HG03565 (cell line): Measurements from ENCODE around the gene PLCXD3.
A peak's percentile ranks its signal among the peaks of the same experiment; 100 is the strongest.

Source experiments
- ATAC-seq: cut with Tn5 transposase; IDR thresholded peaks from one replicate; pipeline ENCODE4 v1.9.1; 2021; ENCODE audit warnings: mild to moderate bottlenecking, moderate library complexity; ENCODE audit not compliant: unreplicated experiment

The PLCXD3 gene

DNA sequence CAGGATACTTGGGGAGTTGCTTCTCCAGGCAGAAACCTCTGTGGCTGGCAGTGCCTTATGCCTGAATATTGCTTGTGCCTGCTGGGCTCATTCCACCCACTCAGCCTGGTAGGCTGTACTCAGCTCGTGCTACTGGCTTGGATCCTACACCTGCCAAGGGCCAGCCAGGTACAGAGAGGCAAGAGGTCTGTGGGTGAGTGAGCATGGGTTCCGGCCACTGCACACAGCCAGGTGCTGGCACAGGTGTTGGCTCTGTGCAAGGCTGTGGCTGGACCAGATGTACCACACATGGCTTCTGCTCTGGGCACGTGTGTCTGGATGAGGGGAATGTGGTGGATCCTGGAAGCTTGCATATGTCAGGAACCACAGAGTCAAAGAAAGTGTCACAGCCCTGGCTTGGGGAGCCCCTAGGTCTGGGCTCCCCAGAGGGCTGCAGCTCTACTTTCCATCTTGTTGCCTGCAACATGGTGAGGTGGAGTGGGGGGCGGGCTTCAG is 220.4 kb downstream of the PLCXD3 start:
- no peak for ATAC-seq

DNA sequence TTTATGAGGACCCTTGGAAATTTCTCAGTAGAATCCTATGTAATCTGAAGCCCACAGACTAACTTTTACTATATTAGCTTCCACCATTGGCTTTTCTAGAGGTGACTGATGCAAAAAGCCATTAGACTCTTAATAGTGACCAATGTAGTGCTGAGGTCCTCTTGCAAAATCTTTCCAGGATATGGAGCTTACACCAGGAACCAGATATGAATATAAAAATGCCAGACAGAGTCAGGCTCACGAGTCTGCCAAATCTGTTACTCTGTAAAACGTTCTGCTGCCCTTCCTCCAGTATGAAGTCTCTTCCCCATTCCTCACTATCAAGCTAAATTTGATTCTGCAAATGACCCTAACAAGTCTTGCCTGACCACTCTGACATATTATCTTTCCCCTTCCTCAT is 223.7 kb downstream of the PLCXD3 start:
- ATAC-seq: no peak

DNA sequence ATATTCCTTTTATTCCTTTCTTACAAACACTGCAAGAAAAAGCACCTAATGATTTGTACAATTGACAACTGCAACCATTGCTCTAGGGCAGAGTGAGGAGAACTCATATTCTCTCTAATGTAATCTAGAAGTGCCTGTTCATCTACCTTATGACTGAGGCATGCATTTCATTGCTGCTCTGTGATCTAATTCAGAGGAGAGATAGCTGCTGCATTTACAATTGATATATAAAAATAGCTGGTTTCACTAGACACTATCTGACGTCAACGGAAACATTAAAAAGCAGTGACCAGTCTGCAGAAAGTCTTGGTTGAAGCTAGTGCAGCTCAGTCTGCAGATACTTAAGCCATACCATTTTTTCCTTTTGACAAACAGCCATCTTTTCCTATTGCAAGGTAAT is 224.2 kb downstream of the PLCXD3 start:
- ATAC-seq: no peak

DNA sequence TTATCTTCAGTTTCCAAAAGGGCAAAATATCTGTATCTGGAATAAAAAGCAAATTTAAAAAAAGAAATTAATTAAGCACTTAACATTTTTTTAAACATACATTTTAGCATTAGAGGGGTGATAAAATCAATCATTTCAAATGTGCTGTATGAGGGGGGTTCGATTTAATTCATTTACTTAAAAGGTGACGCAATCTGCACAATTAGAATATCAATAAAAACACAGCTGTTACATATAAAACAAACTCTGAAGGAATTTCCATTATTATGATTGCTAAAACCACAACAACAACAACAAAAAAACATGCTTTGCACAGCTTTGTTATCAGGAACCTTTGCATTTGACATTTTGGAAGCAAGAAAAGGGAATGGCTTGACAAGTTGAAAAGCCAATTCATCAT is 225.5 kb downstream of the PLCXD3 start:
- no peak for ATAC-seq

DNA sequence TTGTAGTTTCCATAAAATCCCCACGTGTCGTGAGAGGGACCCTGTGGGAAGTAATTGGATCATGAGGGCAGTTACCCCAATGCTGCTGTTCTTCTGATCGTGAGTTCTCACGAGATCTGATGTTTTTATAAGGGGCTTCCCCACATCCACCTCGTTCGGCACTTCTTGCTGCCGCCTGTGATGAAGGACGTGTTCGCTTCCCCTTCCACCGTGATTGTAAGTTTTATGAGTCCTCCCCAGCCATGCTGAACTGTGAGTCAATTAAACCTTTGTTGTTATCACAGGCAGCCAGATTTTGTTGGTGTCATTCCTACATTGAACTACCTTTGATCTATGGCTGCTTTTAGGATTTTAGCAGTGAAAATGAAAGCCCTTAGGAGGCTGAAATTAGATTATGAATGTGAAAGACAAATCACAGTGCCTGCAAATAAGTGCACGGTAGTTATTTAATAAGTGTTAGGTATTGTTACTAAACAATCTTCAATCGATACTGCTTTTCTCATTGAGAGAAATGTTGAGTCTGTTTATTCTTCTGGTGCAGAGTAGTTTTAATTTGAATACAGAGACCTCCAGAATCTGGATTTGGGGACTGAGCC is 229.1 kb downstream of the PLCXD3 start:
- ATAC-seq: no peak

DNA sequence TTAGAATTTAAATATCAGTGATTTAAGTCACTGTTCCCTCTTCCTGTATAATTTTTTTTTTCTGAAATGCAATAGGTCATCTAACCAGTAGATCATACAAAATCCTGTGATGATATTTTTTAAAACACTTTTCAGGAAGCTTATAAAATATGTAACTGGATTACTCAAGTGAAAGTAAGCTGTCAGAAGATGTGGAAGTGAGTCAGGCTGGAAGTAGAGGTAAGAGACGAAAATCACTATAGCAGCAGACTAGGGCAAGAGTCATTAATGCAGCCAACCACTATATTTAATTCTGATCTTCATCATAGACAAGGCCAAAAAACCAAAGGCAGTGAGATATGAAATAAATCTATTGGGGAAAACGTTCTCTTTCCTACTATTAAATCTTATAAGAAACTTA is 231.4 kb downstream of the PLCXD3 start:
- no peak for ATAC-seq

DNA sequence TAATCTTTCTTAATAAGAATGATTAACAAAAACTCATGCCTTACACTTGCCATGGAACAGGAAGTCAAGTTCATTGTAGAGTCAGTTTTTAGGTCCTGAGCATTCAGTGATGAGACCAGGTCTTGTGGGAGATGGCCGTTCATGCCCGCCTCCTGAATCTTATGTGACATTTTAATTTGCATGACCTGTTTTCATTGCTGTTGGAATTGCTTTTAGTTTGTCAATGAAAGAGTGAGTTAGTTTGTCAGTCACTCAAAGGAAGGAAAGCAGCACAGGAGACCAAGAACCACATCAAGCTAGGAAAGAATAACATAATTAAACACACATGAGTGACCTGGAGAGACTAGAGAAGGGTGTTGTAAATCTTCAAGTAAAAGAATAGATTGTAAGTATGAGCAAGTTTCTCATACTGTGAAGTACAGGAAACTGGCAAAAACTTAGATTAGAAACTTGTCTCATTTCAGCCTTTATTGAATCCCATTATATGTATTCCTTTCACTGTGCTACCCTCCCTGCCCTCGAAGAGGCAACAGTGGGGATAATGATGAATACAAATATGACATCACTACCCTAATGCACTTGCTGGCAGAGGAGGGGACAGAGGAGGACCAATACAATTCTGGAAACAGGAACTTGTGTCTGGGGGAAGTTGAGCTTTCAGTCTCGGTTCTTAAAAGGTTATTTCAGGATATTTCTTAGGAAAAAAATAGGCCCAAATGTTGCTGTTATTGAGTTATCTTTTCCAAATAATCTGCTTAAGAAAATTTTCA is 232.7 kb downstream of the PLCXD3 start:
- no peak for ATAC-seq

DNA sequence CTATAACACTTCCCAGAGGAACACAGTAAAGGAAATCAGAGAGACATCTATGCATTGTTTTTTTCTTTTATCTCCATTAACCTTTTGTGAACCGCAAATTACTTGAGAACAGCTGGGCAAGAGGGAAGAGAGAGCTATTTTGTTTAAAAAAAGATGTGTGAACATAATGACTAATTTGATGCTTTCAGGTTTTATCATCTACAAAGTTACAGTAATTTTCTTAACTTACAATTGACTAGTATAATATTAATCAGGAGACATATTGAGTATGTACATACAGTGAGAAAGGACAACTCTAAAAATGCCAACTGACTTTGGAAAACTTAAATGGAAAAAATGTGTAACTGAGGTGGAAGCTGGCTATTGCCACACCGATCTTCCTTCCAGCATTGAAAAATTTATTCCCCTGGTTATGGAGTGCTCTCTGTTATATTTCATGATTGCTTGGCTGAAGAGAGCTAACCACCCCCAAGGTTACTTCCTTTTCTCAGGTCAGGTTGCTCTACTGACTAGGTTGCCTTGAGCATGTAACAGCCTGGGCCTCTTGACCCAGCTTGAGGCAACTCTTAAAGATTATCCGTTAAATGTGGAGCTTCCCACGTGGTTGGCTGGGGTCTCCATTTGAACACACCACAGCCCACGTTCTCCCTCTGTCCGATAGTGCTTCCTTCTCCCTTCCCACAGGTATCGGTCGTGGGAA is 234.4 kb downstream of the PLCXD3 start:
- ATAC-seq: peak; percentile 58

DNA sequence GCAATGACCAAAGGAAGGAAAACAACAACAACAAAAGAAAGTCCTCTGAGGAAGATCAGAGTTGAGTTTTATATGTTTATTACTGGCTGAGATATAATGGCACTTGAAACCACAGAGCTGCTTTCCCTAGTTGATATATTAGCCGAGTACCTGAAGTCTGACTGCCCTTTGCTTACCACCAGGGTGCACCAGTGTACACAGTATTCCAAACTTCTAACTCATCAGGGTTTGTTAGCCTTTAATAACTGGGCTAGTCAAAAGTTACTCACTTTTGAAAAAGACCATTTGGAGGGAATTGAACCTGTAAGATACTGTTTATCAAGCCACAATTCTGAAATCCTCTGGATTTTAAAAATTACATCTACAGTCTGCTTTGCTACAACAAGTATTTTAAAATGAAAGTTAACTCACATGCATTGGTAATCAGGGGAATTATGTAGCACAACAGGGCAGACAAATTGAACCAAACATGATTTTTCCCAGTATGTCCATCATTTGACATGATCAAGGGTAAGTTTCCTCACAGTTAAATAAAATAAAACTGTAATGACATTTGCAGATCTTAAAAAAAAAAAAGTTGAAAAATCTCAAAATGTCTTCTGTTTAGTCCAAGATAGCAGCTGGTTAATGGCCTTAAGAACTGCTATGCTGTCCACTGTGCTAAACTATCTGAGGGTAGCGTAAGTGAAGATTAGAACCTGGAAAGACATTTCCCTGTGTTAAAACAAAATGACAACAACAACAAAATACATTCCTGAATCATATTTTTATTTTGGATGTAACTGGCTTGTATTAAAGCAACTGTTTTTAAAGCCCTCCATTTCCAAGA is 239.8 kb downstream of the PLCXD3 start:
- ATAC-seq: peak; percentile 84

DNA sequence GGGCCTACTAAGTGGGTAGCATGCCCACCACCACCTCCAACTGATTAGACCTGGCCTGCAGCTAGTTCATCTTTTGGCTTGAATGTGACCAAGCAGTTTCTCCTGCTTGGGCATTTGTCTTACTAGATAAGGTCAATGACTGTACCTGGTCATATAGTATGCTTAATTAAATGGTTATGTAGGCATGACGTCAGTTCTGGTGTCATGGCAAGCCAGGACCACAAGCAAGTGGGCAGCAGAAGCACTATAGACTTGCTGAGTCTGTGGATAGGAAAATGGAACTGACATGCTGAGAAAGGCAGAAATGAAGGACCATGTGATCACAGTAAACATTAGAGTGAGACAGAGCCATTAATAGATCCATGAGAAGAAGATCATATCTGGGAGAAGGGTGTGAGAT is 241.5 kb downstream of the PLCXD3 start:
- no peak for ATAC-seq

DNA sequence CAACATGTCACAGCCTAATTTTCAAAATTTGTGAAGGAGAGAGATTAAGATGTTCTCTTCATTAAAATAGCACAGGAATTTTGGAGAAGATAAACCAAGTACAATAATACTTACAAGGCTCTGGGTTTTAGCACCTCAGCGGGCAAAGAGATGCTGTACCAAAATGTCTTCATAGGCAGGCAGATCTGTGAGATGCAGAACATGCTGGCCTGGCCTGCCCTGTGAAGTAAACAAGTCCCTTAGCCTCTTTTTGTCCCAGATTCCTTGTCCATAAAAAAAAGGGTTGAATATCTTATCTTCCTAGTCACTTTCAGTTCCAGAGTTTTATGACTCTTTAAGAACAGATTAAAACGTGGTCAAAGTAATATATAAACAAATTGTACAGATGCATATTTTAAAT is 244.0 kb downstream of the PLCXD3 start:
- ATAC-seq: no peak

DNA sequence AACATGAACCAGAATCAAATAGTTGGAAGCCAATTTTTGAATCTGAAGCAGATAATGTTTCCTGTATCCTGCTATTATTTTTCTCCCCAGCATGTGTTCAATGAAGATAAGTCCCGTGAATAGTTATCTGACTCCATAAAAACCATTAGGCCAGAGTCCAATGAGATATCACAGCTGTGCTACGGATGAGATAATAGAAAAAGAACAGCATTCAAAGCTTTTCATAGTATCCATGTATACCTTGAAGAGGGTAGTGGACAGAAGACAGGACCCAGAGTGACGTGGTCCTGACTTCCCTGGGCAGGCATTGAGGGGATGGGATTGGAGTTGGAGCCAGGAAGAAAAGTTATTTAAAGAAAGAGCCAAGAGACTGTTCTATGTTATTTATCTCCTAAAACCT is 246.4 kb downstream of the PLCXD3 start:
- no peak for ATAC-seq

DNA sequence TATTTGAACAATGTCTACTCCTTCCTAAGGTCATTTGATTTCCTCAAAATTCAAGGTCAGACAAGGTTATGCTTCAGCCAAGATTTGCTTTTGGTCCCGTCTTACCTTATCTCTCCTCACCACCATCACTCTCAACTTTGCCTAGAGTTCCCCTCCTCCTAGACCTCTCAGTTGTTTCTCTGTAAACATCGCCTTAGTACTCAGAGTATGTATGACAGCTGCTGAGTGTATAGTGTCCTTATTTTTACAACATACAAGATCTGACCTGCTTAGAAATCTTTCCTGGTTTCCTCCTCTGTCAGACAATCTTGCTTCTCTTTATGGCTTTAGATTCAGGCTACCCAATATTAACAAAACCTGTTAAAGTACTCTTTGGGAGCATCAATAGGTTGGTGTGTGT is 247.1 kb downstream of the PLCXD3 start:
- ATAC-seq: no peak
